Neutrophil (primary cell): Measurements from ENCODE around the gene SLITRK3.

Experiments
- H3K27ac ChIP-seq: fragments of 200-600 bp; sonication (generic); 2 replicates; pipeline ENCODE4 v1.5.1; 2016; ENCODE audit warnings: mild to moderate bottlenecking, moderate library complexity
- H3K27me3 ChIP-seq: fragments of 200-600 bp; sonication (generic); 2 replicates; pipeline ENCODE4 v1.6.0; 2016; ENCODE audit warnings: mild to moderate bottlenecking
- H3K36me3 ChIP-seq: fragments of 200-600 bp; sonication (generic); 2 replicates; pipeline ENCODE4 v1.5.1; 2017
- H3K4me1 ChIP-seq, 2 experiments: fragments of 200-600 bp in 1 of 2; sonication (generic) in 1 of 2; 1 replicate in 1 of 2; 2 replicates in 1 of 2; pipeline versions ENCODE4 v1.5.1 to v1.6.1; 2013 to 2016; ENCODE audit warnings: low read depth in 1 of 2, low read length in 1 of 2, mild to moderate bottlenecking in 1 of 2, moderate library complexity in 1 of 2; ENCODE audit not compliant: control insufficient read depth in 1 of 2, insufficient read depth in 1 of 2
- H3K4me3 ChIP-seq, 2 experiments: fragments of 200-600 bp in 1 of 2; sonication (generic) in 1 of 2; 1 replicate in 1 of 2; 2 replicates in 1 of 2; pipeline ENCODE4 v1.5.1; 2013 to 2016; ENCODE audit warnings: low read depth in 1 of 2, low read length in 1 of 2, mild to moderate bottlenecking in 1 of 2, moderate library complexity in 1 of 2
- H3K9me3 ChIP-seq: fragments of 200-600 bp; sonication (generic); 2 replicates; pipeline ENCODE4 v1.5.1; 2016
- CTCF ChIP-seq: fragments of 200-600 bp; sonication (generic); IDR thresholded peaks from 2 replicates; pipeline ENCODE4 v1.5.1; 2016; ENCODE audit warnings: antibody characterized with exemption

SLITRK3 gene

GRCh38 chr3:165191491-165191890 lies 4.7 kb downstream of the SLITRK3 start:
- Histone ChIP-seq H3K36me3 (no peaks in the 10 kb centered on the region), H3K4me1 (no peaks in the 10 kb centered on the region), H3K27me3 (peaks cover 59% of the 10 kb centered on the region), H3K27ac (no peak overlapping the region), H3K9me3 (no peaks in the 10 kb centered on the region), H3K4me3 (no peak overlapping the region)
- no peak for TF ChIP-seq CTCF

GRCh38 chr3:165188452-165188851 lies 7.7 kb downstream of the SLITRK3 start:
- H3K27me3 ChIP-seq = peaks cover 28% of the 10 kb centered on the region
- H3K4me1 ChIP-seq = no peaks in the 10 kb centered on the region
- no peak overlapping the region for H3K4me3 ChIP-seq
- H3K36me3 ChIP-seq = no peaks in the 10 kb centered on the region
- no peak overlapping the region for H3K27ac ChIP-seq
- TF ChIP-seq CTCF = no peak
- no peaks in the 10 kb centered on the region for H3K9me3 ChIP-seq

DNA sequence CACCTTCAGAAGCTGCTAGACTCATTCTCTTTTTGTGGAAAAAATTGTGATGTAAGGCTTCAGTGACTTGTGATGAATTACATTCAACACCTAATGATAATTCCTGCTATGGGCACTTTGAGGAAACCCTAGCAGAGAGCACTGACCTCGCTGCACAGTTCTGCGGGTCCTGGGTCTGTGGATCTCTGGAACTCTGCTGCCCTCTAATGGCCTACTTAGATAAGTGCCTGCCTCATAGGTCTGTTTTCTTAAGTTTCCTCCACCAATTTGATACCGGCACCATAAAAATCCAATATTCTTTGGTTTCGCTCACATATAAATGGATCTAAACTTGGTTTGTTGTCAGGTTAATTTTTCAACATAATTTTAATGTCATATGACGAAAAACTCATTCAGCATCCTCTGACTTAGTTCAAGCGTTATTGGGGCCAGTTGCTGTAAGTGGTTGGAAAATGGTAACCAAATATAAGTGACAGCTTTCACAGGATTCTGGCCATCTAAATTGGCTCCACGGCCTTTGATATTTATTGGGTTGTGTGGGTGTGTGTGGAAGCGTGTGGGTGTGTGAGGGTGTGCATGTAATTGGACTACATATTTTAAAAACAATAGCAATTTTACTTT lies 10.4 kb downstream of the SLITRK3 start:
- Histone ChIP-seq H3K4me3 (no peak overlapping the region), H3K27ac (no peak overlapping the region), H3K36me3 (no peaks in the 10 kb centered on the region), H3K9me3 (no peaks in the 10 kb centered on the region), H3K4me1 (no peaks in the 10 kb centered on the region), H3K27me3 (peaks cover 2% of the 10 kb centered on the region)
- no peak for TF ChIP-seq CTCF

DNA sequence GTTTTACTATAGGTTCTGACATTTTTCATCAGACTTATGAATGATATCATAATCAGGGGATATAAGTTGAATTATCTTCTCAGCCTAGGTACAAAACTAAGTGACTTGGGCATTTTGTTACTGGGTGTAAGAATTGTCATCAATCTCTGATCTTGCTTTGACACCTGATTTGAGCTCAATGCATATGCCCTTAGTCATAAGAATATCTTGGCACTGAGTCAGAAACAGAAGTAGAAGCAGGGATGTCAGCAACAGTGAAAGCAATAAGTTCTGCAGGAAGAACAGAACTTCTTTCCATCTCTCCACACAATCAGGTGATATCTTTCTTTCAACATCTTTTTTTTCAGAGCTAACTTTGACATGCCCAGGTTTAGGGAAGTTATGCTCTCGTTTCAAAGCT lies 14.6 kb downstream of the SLITRK3 start:
- no peak for TF ChIP-seq CTCF
- Histone ChIP-seq H3K4me3 (no peak overlapping the region), H3K9me3 (no peaks in the 10 kb centered on the region), H3K36me3 (no peaks in the 10 kb centered on the region), H3K4me1 (no peaks in the 10 kb centered on the region), H3K27ac (no peak overlapping the region), H3K27me3 (no peaks in the 10 kb centered on the region)

DNA sequence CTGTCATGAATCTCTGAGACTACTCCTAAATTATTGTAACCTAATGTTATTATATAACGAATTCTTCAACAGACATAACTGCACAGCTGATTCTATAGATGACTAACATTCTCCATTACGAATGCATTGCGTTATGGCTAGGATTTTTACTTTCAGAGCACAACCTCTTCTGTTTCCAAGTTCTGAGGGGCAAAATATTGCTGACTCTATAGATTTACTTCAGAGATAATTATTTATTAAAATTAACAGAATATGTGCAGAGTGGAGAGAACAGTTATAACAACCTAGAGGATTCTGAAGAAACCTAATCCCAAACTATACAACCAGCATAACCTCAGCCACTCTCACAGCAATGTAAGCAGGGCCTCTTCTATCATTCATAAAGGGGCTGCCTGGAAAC lies 25.9 kb downstream of the SLITRK3 start:
- no peak overlapping the region for H3K27ac ChIP-seq
- H3K4me1 ChIP-seq = no peaks in the 10 kb centered on the region
- no peaks in the 10 kb centered on the region for H3K27me3 ChIP-seq
- no peaks in the 10 kb centered on the region for H3K36me3 ChIP-seq
- no peaks in the 10 kb centered on the region for H3K9me3 ChIP-seq
- TF ChIP-seq CTCF = no peak
- no peak overlapping the region for H3K4me3 ChIP-seq

DNA sequence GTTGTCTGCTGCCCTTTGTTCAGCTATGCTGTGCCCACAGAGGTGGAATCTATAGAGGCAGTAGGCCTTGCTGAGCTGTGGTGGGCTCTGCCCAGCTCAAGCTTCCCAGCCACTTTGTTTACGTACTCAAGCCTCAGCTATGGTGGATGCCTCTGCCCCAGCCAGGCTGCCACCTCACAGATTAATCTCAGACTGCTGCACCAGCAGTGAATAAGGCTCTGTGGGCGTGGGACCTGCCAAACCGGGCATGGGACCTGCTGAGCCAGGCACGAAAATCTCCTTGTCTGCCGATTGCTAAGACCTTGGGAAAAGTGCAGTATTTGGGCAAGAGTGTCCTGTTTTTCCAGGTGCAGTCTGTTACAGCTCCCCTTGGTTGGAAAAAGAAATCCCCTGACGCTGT lies 26.8 kb downstream of the SLITRK3 start:
- no peak for TF ChIP-seq CTCF
- H3K36me3 ChIP-seq = no peaks in the 10 kb centered on the region
- H3K4me3 ChIP-seq = no peak overlapping the region
- no peaks in the 10 kb centered on the region for H3K9me3 ChIP-seq
- H3K4me1 ChIP-seq = no peaks in the 10 kb centered on the region
- no peaks in the 10 kb centered on the region for H3K27me3 ChIP-seq
- no peak overlapping the region for H3K27ac ChIP-seq
